ENCODE measurements around the gene RPRD2. TPM values are rescaled to one million over a fixed set of nuclear protein-coding genes. Genes with fewer than 3 reads are reported as not detected.

Gene RPRD2
- total and polyA plus RNA-seq, 2 donors (not counting 1 experiment from before 2014, with no cell fraction given): 16.6 to 49.1 TPM

- no peak overlapping the region for H3K27ac Mint-ChIP-seq
Measured at GRCh38 chr1:150385537-150386445, 21.8 kb downstream of the RPRD2 start.

More at GRCh38 chr1:150385537-150386445, 21.8 kb downstream of the RPRD2 start:
- H3K4me1 Mint-ChIP-seq: peaks cover 31% of the 10 kb centered on the region
- WGBS (ENCODE audit: insufficient coverage): 92% methylated on average over 5 of the region's 10 CpGs
- H3K9me3 ChIP-seq (ENCODE audit: control extremely low read depth in 1 of 3, control insufficient read depth in 2 of 3, insufficient read depth in 1 of 3, low read length in 2 of 3): no peaks in the 10 kb centered on the region
- H3K4me2 ChIP-seq (replicated peaks; ENCODE audit: low read depth, low read length, poor library complexity, severe bottlenecking): no peak overlapping the region
- H3K36me3 ChIP-seq (replicated peaks in 1 of 2; ENCODE audit: control extremely low read depth in 1 of 2, control insufficient read depth in 1 of 2, extremely low read depth in 1 of 2, insufficient read depth in 2 of 2, low read length in 1 of 2): peaks cover 3 to 19% of the 10 kb centered on the region in 2 experiments
- H3K79me2 ChIP-seq (ENCODE audit: control insufficient read depth, insufficient read depth, low read length): peaks cover 97% of the 10 kb centered on the region
- H3K4me3 Mint-ChIP-seq: no peak overlapping the region
- no peak overlapping the region for H3K9ac ChIP-seq (ENCODE audit: low read length)
- CTCF ChIA-PET: no interaction called here
- no peak overlapping the region for H2AFZ ChIP-seq (ENCODE audit: insufficient read depth, low read depth, low read length, poor library complexity, severe bottlenecking)
- no peak overlapping the region for H3K4me3 ChIP-seq (ENCODE audit: control extremely low read depth in 1 of 5, extremely low read depth in 1 of 5, insufficient read depth in 1 of 5, low read depth in 2 of 5, low read length in 4 of 5)
- ATAC-seq (ENCODE audit: low read depth) (no peak), DNase-seq (no peak)
- peak overlapping the region in 1 of 2 donors; percentile 26 for H3K27ac ChIP-seq (ENCODE audit: low read length in 2 of 2)
- intact Hi-C loops (cut with micrococcal nuclease): no loop called here
- no peak for TF ChIP-seq CTCF (IDR thresholded peaks at IDR 0.05)
- TF ChIP-seq EZH2 (IDR thresholded peaks at IDR 0.05; ENCODE audit: borderline replicate concordance, insufficient read depth, low read depth, low read length, poor library complexity, severe bottlenecking): no peak
- POLR2A ChIA-PET: interaction anchor here (0.6 kb wide), 2 partner anchors 10 to 17 kb away, joined by 4 read pairs; no protein-coding TSS in a partner anchor
- no peaks in the 10 kb centered on the region for H3K9me3 Mint-ChIP-seq (ENCODE audit: insufficient read depth)
- no peaks in the 10 kb centered on the region for H3K27me3 ChIP-seq (replicated peaks in 1 of 4; ENCODE audit: control extremely low read depth in 1 of 4, control insufficient read depth in 3 of 4, insufficient read depth in 4 of 4, low read length in 3 of 4)
- H3K4me1 ChIP-seq (ENCODE audit: control insufficient read depth in 2 of 2, insufficient read depth in 2 of 2, low read length in 2 of 2): peaks cover 0 to 3% of the 10 kb centered on the region in 2 donors
- peaks cover 75% of the 10 kb centered on the region for H4K20me1 ChIP-seq (ENCODE audit: control insufficient read depth, insufficient read depth, low read length, poor library complexity, severe bottlenecking)
- H3K27me3 Mint-ChIP-seq: no peaks in the 10 kb centered on the region
